H1 (cell line): Measurements from ENCODE around the gene KAZALD1. TPM values are rescaled to one million over a fixed set of nuclear protein-coding genes. Genes with fewer than 3 reads are reported as not detected.

Experiments
- CBX5 ChIP-seq: fragments of 300-800, 300-1000 bp; sonication (generic); IDR thresholded peaks from 2 replicates; pipeline ENCODE4 v1.7.1; 2016; ENCODE audit warnings: antibody characterized with exemption, low read length, low read depth
- CEBPB ChIP-seq: IDR thresholded peaks from 2 replicates; pipeline ENCODE4 v1.6.1; 2012; ENCODE audit warnings: low read depth, low read length
- CHD7 ChIP-seq: fragments of 300-600 bp; sonication (generic); IDR thresholded peaks from 2 replicates; pipeline ENCODE4 v1.7.1; 2012; ENCODE audit warnings: low read length, moderate library complexity, mild to moderate bottlenecking, inconsistent platforms; ENCODE audit not compliant: insufficient replicate concordance
- FOSL1 ChIP-seq: IDR thresholded peaks from 2 replicates; pipeline ENCODE4 v1.6.1; 2011; ENCODE audit warnings: mild to moderate bottlenecking, low read depth, low read length, moderate library complexity; ENCODE audit not compliant: insufficient read depth
- NRF1 ChIP-seq: IDR thresholded peaks from 2 replicates; pipeline ENCODE4 v1.6.1; 2011; ENCODE audit warnings: mild to moderate bottlenecking, low read depth, low read length, improper control_type of control experiment
- RAD21 ChIP-seq, 2 experiments: IDR thresholded peaks in 1 of 2; conservative IDR thresholded peaks in 1 of 2; 2 replicates each; pipeline ENCODE4 v1.6.1; 2011; ENCODE audit warnings: low read depth in 2 of 2, low read length in 2 of 2, improper control_type of control experiment in 1 of 2, inconsistent platforms in 1 of 2, mild to moderate bottlenecking in 1 of 2, moderate library complexity in 1 of 2
- SP1 ChIP-seq: IDR thresholded peaks from 2 replicates; pipeline ENCODE4 v1.6.1; 2011; ENCODE audit warnings: low read depth, low read length
- polyA plus RNA-seq, 7 experiments: library from polyadenylated mRNA; depleted of rRNA in 3 of 7; stranded (reverse) in 5 of 7; unstranded in 2 of 7; fragments of >200 nt in 5 of 7; fragments of 200-250 nt in 2 of 7; gene quantifications; 1 replicate in 5 of 7; 2 replicates in 1 of 7; 4 replicates in 1 of 7; pipeline versions ENCODE4 v1.2.1 to v1.2.3, GENCODE V29; 2011 to 2013; ENCODE audit warnings: missing spikeins in 2 of 7, mixed read lengths in 2 of 7
- total RNA-seq: library from RNA; stranded (reverse); fragmentation: NEBNext Ultra II Directional; extraction: Animal tissue kit (Norgen Biotek cat#: 25700); gene quantifications from 2 replicates; pipeline ENCODE4 v1.2.1, GENCODE V29; 2021
- TF ChIP-seq, protein P1 (sequence below): IDR thresholded peaks from 2 replicates; pipeline ENCODE4 v1.6.1; 2012; ENCODE audit warnings: low read length, inconsistent platforms

KAZALD1 gene
- total and polyA plus RNA-seq, 2 of the 8 experiments (the other 6 are each of a cell fraction or from before 2014, with no cell fraction given): 0.65 to 1.9 TPM

- no peak for TF ChIP-seq CHD7
- TF ChIP-seq, protein P1, sequence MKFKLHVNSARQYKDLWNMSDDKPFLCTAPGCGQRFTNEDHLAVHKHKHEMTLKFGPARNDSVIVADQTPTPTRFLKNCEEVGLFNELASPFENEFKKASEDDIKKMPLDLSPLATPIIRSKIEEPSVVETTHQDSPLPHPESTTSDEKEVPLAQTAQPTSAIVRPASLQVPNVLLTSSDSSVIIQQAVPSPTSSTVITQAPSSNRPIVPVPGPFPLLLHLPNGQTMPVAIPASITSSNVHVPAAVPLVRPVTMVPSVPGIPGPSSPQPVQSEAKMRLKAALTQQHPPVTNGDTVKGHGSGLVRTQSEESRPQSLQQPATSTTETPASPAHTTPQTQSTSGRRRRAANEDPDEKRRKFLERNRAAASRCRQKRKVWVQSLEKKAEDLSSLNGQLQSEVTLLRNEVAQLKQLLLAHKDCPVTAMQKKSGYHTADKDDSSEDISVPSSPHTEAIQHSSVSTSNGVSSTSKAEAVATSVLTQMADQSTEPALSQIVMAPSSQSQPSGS: no peak
- TF ChIP-seq RAD21 (IDR thresholded peaks at IDR 0.05 in 1 of 2, conservative IDR thresholded peaks at IDR 0.05 in 1 of 2; ENCODE audit: low read depth in 2 of 2, low read length in 2 of 2): no peak
- no peak for TF ChIP-seq CBX5
- TF ChIP-seq FOSL1: no peak
- no peak for TF ChIP-seq NRF1
- no peak for TF ChIP-seq CEBPB
- no peak for TF ChIP-seq SP1
These were observed 8.3 kb upstream of the KAZALD1 start (continued) for GRCh38 chr10:101053516-101053915.
